RPMI7951 (cell line): ENCODE results near the gene AJAP1. TPM values are rescaled to one million over a fixed set of nuclear protein-coding genes. Genes with fewer than 3 reads are reported as not detected.
"Not testable (repeated sequence)": the region's sequence is repeated elsewhere in the genome, so short reads cannot be mapped to it uniquely, and the experiment has no call there.

ENCODE experiments used
- DNase-seq: peaks from one replicate; pipeline ENCODE4 v3.0.0-alpha.2; 2012; ENCODE audit warnings: low read depth
- total RNA-seq: library from RNA; depleted of rRNA; stranded (reverse); fragments of >200 nt; shearing (Covaris generic); gene quantifications from 2 replicates; pipeline ENCODE4 v1.2.3, GENCODE V29; 2014; rRNA removed

Gene AJAP1, protein sequence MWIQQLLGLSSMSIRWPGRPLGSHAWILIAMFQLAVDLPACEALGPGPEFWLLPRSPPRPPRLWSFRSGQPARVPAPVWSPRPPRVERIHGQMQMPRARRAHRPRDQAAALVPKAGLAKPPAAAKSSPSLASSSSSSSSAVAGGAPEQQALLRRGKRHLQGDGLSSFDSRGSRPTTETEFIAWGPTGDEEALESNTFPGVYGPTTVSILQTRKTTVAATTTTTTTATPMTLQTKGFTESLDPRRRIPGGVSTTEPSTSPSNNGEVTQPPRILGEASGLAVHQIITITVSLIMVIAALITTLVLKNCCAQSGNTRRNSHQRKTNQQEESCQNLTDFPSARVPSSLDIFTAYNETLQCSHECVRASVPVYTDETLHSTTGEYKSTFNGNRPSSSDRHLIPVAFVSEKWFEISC
- total RNA-seq, result 2.2 TPM in 2 replicates

- DNase-seq, result no peak
Observed at GRCh38 chr1:4653796-4654725, at the start of gene AJAP1. Gene AJAP1 (plus strand): TSS chr1:4654609. CDS start chr1:4655426, 817 bp downstream.

DNA sequence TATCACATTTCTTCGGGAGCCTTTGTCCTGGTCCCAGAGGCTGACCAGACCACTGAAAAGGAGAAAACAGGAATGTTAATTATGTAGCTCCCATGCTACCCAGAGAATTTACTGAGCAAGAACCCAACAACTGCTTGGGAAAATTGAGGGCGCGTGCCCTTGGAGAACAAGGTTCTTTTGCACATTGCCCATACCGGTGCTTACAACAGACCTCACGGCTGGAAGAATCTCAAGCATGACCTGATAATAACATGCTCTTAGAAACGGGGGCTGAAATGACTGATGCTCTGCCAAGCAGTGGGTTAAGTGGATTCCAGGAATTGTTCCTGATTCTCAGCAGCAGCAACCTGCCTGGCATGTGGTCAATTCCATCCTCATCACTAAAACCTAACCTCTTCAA lies 49.3 kb upstream of the AJAP1 start:
- DNase-seq, result no peak

DNA sequence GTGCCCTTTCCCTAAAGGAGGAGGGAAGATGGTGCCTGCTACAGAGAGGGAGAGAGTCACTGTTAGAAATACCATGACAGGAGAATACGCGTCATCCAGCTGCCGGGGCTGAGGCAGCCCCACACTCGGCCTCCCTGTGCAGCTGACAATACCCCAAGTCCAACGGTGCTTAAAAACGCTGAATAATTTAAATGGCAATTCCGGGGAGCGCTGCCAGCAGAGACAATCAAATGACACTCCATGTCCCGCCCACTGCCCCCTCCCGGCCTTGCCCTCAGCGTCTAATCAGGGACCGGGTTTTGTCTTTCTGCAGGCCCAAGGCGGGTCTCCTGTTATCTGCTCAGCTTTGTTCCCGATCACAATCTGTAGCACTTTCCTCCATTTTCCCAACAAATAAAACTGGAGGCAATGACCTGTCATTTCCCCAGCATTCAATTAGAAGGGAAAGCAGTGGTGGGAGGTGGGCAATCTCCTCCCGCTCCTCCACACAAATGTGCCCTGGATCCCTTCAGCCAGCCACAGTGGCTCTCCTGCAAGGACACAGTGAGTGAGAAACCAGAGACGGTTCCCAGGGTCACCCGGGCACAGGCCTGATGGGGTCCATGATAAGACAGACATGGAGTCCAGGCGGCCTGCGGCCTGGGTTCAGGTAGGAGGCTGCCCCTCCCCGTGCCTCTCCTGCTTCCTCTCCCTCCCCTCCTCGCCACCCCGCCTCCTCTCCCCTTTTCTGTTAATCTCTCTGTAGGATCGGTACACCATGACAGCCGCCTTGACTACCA lies 42.7 kb upstream of the AJAP1 start:
- no peak for DNase-seq

DNA sequence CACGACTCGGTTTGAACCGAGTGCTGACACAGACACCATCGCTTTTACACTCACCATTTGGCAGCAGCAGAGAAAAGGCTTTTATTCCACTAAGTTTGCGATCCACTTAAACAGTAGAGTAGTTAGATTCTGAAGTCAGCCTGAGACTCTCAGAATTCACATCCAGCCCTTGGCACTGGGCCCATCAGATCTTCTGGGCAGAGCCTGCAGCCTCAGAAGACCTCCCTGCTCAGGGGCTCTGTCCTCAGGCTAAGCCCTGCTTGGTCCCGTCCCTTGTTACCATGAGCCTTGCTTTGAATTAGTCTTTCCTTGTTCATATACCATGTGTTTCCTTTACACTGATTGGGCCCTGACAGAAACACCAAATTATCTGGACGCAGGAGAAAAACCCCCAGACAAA lies 41.4 kb upstream of the AJAP1 start:
- no peak for DNase-seq

DNA sequence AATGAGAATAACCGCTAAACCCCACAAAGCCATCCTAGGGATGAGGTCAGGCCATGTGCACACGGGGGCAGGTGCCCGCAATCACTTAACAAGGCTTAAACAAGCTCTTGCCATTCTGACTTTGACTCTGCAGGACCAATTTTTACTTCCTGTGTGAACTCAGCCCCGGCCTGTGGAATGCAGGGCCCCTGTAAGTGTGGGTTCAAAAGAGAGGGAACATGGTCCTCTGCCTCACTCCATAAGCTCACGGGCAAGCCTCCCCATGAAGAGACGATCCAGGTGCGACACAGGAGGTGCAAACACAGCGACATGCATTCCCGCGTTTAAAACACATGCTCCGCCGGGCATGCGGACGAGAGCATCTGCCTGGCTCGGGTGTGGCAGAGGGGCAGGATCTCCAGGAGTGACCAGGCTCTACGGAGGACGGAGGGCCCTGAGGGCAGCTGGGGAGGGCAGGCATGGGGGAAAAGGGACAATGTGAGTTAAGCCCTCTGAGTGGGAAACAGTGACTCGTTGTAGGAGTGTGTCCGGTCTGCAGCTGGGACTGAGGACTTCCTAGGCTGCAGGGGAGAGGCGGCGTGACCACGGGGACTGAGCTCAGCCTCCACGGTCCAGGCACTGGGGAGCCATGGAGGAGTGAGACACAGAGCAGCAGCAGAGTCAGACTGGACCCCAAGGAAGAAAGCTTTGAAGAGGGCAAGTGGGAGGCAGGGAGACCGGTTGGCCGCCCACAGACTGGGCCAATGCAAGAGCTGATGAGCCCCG lies 40.6 kb upstream of the AJAP1 start:
- no peak for DNase-seq

DNA sequence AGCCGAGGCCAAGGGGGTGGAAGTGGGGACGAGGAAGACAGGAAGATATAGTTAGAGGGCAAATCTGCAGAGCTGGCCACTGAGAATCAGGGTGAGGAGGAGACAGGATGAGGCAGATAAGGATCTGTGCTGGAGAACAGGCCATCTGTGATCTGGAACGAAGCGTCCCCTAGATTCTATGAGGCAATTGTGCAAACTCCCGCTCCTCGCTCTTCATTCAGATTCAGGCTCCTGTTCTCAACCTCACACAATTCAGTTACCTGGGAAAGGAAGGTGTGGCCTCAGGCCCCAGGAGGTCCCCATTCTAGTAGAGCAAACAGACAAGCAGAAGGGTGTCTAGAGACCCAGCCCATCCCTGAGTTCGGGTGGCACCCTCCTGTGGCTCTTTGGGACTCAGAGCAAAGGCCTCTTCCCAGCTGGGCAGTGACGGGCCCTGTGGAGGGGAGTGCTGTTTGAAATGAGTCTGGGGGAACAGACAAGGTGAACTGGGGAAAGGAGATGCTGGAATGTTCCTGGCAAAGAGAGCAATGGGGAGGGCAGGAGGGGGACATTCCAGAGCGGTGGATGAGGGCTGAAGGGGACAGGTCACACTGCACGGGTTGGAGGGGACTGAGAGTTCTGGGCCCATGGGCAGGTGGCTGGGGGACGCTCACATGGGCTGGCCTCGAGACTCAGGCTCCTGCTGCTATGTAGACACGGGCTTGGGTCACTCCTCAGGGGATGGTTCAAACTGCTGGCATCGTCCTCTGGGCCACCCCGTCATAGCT lies 39.9 kb upstream of the AJAP1 start:
- DNase-seq, result no peak

DNA sequence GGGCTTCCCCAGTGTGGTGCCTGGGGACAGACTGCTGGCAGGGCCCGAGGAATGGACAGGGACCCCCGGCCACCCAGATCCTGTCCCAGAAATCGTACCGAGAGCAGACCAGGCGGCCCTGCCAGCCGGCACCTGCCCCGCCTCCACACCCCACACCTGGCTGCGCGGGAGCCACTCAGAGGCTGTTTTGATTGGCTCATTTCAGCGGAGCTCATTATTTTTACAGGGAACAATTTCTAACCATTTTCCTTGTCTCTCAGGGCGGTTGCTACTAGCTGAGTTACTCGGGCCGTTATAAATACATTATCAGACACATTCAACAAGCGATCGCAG lies 39.3 kb upstream of the AJAP1 start:
- DNase-seq, result no peak

- DNase-seq, result no peak
Observed at GRCh38 chr1:4615501-4615900, 38.9 kb upstream of the AJAP1 start.

DNA sequence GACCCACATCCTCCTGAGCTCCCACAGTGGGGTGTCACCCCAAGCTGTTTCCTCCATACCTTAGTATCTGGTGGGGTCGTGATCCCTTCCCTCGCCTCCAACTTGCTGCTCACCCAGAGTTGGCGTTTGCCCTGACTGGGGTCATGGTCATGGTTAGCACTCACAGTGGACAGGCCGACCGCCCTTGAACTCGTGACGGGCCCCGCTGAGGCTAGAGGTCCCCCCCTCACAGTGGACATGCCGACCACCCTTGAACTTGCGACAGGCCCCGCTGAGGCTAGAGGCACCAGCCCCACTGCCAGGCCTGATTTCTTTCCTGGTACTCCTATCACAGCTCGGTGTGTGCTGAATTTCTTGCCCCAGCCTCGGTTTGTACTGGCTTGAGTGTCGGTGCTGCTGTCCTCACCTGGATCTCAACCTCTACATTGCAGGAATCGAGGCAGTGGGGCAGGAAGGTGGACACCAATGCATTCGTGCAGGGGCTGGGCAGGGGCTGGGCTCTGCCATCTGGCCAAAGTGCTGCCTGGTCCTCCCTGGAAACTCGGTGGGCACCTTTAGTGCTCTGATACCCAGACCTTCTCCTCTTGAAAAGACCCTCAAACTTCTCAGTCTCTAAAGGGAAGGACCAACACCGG lies 37.5 kb upstream of the AJAP1 start:
- DNase-seq, result no peak

DNA sequence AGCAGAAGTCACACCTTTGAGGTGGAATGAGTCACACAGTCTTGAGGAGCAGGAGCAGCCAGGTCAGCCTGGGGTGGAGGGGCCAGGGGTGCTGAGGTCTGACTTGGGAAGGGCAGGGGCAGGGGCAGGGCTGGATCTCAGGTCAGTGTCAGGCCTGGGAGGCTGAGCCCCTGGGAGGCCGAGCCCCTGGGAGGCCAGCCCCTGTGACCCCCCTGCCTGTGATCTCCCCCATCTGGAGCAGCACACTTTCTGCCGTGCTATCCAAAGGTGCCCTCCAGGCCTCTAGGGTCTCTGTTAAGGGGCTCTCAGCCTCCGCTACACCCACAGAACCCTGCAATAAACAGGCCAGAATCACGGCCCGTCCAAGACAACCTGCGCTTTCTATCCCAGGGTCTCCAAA lies 36.9 kb upstream of the AJAP1 start:
- DNase-seq, result no peak

DNA sequence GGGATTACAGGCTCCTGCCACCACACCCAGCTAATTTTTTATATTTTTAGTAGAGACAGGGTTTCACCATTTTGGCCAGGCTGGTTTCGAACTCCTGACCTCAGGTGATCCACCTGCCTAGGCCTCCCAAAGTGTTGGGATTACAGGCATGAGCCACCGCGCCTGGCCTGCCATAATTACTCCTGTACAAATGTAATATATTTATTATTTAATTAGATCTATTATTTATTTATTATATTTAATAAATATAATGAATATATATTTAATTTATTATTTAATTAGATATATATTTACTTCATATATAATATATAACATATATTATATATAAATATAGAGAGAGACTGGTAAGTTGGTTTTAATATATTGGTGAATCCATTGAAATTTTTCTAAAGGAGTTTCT lies 35.6 kb upstream of the AJAP1 start:
- DNase-seq, result not testable (repeated sequence)

- DNase-seq, result no peak
Observed at GRCh38 chr1:4621646-4622045, 32.8 kb upstream of the AJAP1 start.

GRCh38 chr1:4622821-4623220 lies 31.6 kb upstream of the AJAP1 start:
- DNase-seq, result no peak

- DNase-seq, result no peak
Observed at GRCh38 chr1:4624141-4624715, 30.2 kb upstream of the AJAP1 start.

- DNase-seq, result no peak
Observed at GRCh38 chr1:4624801-4625200, 29.6 kb upstream of the AJAP1 start.

DNA sequence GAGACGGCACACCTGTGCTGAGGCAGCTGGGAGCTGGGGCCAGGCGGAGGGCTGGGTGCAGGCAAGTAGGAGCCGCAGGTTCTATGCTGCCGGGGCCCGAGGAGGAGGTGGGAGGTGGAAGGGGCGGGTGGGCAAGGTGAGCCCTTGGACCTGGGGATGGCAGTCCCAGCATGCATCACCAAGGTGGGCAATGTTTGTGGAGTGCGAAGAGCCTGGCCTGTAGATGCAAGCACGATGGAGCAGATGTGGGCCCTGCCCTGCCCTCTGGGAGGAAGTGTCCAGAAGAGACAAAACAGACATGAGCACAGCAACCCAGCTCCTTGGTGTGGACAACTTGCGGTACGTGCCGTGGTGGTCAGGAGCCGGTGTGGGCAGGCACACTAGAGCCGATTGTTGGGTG lies 28.3 kb upstream of the AJAP1 start:
- no peak for DNase-seq

GRCh38 chr1:4626560-4627319 lies 27.7 kb upstream of the AJAP1 start:
- DNase-seq, result no peak

GRCh38 chr1:4627353-4627752 lies 27.1 kb upstream of the AJAP1 start:
- DNase-seq, result no peak

- no peak for DNase-seq
Observed at GRCh38 chr1:4628992-4629391, 25.4 kb upstream of the AJAP1 start.
